HG03457 (cell line): Measurements from ENCODE around the gene SLC4A11.
"Not testable (repeated sequence)": the region's sequence is repeated elsewhere in the genome, so short reads cannot be mapped to it uniquely, and the experiment has no call there.

ENCODE experiments used
- ATAC-seq: cut with Tn5 transposase; IDR thresholded peaks from one replicate; pipeline ENCODE4 v1.9.1; 2021; ENCODE audit warnings: moderate number of reproducible peaks; ENCODE audit not compliant: unreplicated experiment

The SLC4A11 gene

DNA sequence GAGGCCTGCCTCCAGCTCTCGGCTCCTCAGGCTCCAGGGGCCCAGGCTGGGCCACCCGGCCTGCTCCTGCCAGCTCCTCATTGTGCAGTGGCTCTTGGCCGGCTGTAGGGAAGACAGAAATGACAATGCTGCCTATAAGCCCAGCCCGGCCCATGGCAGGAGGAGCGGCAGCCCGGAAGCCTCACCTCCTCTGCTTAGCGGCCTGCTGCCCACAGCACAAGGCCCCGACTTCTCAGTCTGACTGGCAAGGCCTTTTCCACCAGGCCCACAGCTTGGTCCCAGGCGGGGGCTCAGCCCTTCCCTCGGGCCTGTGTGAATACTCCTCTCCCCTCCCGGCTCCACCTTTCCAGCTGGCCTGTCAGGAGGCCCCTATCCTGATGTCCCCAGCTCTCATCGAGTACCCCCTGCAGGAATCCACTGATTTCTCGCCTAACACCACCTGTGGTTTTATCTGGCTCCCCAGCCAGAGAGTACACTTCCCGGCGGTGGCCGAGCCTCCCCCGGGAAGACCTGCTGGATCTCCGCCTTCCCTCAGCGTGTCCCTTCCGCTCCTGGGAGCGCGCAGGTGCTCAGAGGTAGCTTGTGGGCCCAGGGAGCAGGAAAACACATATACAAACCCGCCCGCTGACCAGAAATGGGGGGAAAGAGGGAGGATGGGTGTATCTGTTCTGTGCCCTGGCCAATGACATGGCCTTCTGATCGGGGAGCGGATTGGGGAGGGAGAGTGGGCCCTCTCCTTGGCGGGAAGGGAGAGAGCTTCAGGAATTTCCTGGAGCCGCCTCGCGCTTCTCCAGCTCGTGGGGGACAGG, 35.5 kb downstream of the SLC4A11 start:
- no peak for ATAC-seq

DNA sequence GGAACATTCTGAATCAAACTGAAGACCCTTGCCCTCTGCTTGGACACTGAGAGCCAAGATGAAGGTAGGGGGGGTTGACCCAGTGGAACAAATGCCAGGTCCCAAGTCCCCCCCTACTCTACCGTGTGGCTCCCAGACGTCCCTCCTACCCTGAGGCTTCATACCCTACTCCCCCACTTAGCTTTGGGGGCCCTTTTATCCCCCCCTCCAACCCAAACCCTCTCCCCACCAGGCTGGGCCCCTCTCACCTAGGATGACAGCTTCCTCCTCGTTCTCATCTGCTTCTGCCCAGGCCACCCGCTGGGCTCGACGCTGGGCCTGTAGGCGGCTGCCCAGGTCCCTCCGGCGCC, 36.0 kb downstream of the SLC4A11 start:
- no peak for ATAC-seq

DNA sequence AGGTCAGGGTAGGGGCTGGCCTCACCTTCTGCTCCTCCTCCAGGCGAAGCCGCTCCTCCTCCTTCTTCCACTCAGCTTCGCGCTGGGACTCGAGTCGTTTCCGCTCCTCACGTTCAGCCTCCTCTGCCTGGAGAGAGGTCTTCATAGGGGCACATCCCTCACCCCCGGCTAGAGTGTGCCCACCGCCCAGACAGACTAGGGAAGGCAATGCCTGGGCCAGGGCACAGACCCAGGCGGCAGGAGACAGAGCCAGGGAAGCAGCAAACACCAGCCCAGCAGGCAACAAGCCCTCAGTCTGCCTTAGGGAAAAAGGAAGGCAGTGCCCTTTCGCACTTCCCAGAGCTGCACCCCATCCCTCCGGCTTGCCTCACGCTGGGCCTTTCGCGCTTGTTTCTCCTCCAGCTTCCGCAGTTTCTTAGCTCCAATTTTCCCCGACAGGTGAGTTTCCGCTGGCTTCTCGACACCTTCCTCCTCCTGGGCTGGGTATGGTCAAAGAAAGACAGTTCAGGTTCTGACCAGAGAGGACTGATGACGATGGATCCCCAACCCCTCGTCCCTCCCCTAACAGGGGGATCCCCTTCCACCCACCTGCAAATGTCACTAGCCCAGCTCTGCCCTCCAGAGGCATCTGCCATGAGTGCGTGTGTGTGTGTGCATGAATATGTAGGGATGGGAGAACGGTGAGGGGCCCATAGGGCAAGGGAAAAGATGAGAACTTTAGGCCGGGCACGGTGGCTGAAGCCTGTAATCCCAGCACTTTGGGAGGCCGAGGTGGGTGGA, 38.8 kb downstream of the SLC4A11 start:
- ATAC-seq, result no peak

DNA sequence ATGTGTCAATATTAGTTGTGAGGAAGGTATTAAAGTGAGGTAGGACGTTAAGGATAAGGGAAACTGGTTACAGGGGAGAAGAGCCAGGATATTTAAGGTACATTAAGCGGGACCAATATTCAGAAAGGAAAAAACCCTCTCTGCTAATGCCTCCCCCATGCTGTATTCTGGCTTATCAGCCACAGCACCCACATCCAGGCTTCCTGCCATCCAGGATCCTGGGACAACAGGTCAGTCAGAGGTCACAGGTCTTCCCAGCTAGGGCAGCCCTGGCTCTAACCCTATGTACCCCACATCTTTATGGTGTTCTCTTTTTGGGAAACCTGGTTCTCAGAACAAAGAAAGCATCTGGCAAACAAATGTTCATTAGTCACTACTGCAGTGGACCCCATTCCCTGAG, 39.8 kb downstream of the SLC4A11 start:
- ATAC-seq, result no peak

DNA sequence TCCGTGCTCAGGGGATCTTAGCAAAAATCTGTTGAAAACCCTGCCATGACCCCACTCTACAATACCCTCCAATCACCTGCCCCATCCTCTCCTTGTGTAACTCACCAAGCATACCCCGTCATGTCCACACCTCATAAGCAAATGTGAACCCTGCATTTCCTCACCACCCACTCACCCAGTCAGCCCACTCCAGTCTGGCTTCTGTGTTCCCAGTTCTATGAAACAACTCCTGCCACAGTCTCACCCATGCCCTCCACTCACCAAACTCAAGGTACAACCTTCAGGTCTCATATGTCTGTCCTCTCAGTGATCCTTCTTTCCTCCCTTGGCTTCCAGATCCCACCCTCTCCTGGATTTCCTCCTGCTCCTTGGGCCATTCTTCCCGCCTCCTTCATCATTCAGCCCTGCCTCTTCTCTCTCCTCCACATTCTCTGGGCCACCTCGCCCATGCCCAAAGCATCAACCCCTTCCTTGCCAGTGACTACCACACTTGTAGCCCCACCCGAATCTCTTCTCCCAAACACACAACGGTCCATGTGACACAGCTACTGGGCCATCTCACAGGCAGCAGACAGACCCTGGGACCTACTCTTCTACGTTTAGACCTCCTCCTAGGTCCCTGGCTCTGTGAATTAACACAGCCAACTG, 43.3 kb downstream of the SLC4A11 start:
- no peak for ATAC-seq

DNA sequence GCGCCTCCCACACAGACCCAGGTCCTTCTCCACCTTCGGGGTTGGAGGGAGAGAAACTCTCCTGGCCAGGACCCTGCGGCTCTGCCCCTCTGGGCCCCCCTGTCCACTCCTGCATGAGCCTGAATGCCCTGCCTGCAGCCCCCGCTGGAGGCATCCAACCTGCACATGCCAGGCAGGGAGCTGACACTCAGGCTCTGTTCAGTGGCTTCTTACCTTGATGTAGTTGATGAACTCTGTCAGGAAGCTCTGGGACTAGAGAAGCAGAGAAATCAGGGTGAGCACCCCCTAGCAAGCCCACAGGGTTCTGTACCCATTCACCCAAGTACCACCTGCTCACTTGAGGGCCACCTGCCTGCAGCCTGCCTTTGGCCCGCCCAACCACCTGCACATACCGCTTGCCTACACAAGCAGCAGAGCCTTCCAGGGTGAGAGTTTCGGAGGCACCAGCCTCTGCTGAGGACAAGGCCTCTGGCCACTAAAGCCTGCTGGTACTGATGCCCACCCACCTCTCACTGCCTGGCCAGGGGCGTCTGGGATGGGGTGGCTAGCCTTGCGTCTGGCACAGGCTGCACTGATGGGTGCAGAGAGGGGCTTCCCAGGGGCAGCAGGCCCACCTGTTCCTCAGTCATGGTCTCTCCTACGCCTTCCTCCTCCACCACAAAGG, 44.2 kb downstream of the SLC4A11 start:
- ATAC-seq, result no peak

DNA sequence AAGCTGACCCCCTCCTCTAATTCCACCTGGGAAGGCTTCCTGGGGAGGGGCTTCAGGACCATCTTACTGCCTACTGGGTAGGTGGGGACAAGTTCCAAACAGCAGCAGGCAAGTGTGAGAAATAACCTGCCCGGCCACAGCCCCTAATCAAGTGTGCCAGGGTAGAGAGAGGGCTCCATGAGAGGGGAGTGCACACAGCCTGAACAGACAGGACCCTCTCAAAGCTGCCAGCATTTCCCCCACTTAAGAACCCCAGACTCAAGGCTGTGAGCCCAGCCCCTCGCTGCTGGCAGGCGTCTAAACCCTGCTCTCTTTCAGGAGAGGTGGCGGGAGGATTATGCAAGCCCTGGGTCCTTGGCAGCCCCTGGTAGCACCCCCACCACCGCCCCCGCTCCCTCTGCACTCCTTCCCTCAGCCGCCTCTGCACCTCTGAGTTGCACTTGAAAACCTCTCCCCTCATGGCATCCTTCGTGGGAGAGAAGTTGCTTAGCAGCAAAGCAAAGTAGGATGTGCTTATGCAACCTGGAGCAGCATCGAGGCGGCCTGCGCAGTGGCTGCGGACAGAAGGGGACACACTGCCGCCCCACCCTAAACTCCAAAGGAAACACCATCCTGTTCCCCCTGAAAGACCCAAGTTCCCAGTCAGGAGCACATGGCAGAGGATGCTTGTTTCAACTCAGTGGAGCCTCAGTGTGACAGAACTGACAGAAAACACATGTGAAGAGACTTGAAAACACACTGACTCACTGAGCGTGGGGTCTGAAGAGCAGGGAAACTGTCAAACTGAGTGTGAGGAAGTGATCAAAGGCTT, 45.0 kb downstream of the SLC4A11 start:
- no peak for ATAC-seq

DNA sequence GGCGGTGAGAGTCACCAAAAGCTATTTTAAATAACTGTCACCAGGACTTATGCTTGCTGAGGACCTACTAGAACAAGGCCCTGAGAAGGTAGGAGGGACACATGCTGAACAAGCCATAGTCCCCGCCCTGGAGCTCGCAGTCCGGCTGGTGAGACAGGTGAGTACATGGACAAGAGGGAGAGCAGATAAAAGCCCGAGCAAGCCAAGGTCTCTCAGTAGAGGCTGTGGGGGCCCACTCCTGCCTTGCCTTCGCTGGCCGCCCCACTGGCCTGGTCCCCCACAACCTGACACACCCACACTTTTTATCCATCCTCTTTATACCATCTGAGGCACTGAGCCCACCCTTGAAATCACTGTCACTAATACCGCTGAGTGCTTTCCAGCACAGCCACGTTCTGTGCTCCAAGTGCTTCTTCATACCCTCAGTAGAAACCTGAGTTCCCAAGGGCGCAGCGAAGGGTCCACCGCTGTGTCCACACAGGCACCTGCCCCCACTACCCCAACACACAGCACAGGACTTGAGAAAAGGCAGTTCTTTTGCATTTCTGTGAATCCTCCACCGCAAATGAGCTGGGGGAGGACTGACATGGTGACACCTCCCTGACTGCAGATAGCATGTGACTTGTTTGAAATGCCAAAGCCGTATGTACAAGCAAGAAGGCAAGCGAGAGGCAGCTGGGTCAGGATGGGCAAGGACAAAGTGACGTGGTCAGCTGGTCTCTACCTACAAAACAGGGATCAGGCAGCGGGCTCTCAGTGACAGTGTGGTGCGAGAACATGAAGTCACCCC, 46.6 kb downstream of the SLC4A11 start:
- no peak for ATAC-seq

DNA sequence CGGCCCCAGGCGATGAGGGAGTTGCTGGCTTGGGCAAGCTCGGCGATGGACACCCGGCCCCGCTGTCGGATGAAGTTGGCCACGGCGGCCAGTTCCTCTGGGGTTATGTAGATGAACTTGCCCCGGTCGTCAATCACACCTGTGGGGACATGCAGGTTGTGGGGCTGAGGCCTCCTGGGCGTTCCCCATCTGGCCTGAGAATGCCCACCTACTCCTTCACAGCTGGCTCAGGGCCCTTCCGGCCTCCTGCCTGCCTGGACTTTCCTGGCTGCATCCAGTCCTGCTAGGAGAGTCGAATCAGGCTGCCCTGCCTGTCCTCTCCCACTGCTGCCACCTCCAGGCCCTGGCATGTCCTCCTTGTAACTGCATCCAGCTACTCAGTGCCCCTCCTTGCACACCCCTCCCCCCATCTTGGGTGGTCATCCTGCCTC, 48.3 kb downstream of the SLC4A11 start:
- ATAC-seq, result no peak

DNA sequence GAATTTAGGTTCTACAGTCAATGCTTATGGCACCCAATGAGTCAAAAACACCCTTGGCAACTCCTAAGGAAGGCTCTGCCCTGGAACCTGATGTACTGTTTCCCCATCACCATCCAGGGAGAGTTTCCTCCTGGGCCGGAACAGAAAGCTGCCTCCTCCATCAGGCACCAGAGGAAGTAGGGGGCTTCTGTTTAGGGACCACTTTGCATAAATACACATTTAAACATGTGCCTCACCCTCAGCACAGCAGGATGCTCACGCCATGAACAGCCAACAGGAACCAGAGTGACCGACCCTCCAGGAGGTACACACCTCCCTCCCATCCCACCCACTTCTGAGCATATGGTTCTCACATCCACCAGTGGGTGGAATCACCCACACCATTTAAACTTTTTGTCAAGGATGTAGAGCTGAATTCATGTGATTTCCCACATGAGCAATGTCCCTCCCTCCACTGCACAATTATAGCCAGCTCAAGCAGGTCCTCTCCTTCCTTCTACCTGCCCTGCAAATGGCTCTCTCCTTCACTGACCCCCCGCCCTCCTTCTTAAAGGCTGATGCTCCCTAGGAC, 49.3 kb downstream of the SLC4A11 start:
- ATAC-seq, result no peak

DNA sequence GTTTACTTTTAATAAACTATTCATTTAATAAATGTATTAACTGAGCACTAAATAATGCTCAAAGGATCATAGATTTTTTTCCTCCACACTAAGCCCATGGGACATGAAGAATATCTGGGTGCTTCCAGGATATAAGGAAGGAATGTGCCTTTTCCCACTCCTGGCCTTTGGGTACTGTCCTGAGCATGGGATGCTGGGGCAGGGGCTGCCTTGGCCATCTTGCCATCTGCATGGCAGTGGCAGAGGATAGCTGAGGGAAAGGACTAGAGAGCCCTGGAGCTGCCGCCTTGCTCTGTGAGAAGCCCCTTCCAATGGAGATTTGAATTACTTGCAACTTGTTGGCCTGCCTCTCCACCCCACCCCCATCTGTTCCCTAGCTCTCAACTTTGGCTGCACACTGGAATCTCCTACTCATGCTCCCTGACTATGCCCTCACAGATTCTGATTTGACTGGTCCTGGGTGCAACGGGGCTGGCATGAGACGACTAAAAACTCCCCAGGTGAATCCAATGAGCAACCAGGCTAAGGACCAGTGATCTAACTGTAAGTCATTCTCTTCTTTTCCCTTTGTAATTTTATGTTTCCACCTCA, 50.1 kb downstream of the SLC4A11 start:
- no peak for ATAC-seq

DNA sequence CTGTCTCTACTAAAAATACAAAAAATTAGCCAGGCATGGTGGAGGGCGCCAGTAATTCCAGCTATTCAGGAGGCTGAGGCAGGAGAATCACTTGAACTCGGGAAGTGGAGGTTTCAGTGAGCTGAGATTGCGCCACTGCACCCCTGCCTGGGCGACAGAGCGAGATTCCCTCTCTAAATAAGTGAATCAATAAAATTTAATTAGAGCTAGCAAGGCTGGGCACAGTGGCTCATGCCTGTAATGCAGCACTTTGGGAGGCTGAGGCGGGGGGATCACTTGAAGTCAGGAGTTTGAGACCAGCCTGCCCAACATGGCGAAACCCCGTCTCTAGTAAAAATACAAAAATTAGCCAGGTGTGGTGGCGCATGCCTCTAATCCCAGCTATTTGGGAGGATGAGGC, 51.1 kb downstream of the SLC4A11 start:
- not testable (repeated sequence) for ATAC-seq

DNA sequence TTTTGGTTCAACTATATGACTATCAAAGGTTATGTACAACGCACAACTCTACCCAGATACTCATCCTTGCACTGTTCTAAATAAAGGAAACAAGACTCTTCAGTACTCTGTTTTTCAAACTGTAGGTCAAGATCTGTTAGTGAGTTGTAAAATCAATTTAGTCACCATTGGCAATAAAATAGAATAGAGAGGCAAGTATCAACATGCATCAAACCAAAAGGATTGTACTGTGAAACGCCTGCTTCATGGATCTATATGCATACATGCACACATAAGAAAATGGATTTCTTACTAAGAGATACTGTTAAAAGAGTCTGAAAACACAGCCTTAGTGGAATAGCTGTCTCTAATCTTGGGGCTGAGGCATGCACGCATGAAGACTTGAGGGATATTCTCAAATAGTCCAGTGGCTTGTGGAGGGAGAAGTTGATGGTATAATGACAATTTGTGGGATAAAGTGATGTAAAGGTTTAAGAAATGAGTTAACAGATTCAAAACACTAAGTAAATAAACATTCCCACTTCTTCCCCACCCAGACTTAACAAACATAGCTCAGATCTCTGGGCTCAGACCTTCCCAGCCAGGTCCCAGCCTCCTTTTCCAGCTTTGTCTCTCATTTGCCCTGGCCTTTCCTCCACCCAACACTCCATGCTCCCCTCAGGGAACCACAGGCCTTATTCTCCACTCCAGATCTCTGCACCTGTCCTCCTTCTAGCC, 54.9 kb downstream of the SLC4A11 start:
- no peak for ATAC-seq

DNA sequence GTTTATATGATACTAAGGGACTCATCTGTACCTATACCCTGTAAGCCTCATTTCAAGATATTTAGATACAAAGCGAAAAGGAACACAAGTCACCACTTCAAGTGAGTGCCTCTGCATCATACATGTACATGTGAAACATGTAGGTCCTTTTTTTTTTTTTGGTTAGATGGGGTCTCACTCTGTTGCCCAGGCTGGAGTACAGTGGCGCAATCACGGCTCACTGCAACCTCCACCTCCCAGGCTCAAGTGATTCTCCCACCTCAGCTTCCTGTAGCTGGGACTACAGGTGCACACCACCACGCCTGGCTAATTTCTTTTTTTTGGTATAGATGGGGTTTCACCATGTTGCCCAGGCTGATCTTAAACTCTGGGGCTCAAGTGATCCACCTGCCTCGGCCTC, 56.6 kb downstream of the SLC4A11 start:
- ATAC-seq, result not testable (repeated sequence)

DNA sequence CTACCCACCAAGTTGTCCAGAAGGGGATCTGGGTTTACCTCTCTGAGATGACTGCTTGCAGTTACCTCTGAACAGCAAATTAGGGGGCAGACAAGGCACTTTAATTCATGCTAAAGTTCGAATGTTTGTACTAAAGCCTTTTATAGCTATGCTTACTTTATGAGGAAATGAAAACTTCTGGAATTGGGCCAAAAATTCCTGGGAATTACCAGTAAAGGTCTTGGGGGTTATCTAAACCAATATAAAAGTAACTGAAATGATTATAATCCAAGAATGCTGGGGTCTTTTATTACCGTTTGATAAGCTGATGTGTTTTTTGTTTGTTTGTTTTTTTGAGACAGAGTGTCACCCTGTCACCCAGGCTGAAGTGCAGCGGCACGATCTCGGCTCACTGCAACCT, 57.7 kb downstream of the SLC4A11 start:
- ATAC-seq, result no peak

DNA sequence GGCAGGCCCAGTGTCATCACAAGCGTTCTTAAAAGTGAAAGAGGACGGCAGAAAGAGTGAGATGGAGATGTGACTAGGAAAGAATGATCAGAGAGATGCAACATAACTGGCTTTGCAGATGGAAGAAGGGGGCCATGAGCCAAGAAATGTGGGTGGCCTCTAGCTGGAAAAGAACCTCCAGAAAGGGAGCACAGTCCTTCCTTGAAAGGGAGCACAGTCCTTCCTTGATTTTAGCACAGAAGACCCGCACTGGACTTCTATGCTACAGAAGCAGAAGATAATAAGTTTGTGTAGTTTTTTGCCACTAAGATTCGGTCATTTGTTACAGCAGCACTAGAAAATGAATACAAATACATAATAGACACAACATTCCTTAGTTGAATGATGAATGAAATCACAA, 58.7 kb downstream of the SLC4A11 start:
- no peak for ATAC-seq

DNA sequence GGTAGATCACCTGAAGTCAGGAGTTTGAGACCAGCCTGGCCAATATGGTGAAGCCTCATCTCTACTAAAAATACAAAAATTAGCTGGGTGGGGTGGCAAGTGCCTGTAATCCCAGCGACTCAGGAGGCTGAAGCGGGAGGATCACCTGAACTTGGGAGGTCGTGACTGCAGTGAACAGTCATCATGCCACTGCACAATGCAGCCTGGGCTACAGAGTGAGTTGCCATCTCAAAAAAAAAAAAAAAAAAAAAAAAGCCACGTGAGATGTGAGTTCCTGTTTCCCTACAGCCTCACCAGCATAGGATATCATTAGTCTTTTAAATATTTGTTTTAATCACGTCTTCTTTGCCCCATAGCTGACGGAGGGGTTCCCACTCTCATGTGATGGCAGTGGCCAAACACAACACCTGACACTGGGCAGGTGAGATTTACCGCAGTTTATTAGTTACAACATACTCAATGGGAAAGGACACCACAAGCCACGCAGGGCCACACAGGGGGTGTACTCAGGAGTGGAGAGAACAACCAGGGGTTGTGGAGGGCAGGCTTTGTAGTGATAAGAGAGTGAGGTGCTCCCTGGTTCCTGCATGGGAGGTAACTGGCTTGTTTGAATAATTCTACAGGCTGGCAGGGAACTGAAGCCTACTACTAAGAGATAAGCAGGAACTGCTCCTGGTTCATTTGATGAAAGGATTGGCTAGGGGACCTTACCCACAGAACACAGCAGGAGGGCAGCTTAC, 61.1 kb downstream of the SLC4A11 start:
- no peak for ATAC-seq
